Putamen (tissue), 1 donor: ENCODE measurements around the gene DDR2.

Experiments
- DNase-seq: peaks from one replicate; pipeline ENCODE4 v3.0.0-alpha.2; 2016; ENCODE audit warnings: low spot score

The DDR2 gene

GRCh38 chr1:162699366-162699765 is 67.1 kb downstream of the DDR2 start:
- no peak for DNase-seq

- no peak for DNase-seq
Measured at GRCh38 chr1:162700131-162700530, 67.9 kb downstream of the DDR2 start.

- no peak for DNase-seq
Measured at GRCh38 chr1:162701286-162701685, 69.0 kb downstream of the DDR2 start.

- no peak for DNase-seq
Measured at GRCh38 chr1:162702628-162703027, 70.4 kb downstream of the DDR2 start.

- no peak for DNase-seq
Measured at GRCh38 chr1:162703708-162704107, 71.4 kb downstream of the DDR2 start.

- DNase-seq = no peak
Measured at GRCh38 chr1:162704673-162705424, 72.6 kb downstream of the DDR2 start.

- no peak for DNase-seq
Measured at GRCh38 chr1:162706003-162706402, 73.7 kb downstream of the DDR2 start.

- DNase-seq = no peak
Measured at GRCh38 chr1:162706606-162707005, 74.3 kb downstream of the DDR2 start.

- no peak for DNase-seq
Measured at GRCh38 chr1:162708286-162708685, 76.0 kb downstream of the DDR2 start.

- no peak for DNase-seq
Measured at GRCh38 chr1:162709132-162709860, 77.0 kb downstream of the DDR2 start.

GRCh38 chr1:162709870-162710269 is 77.6 kb downstream of the DDR2 start:
- no peak for DNase-seq

GRCh38 chr1:162710345-162710744 is 78.1 kb downstream of the DDR2 start:
- DNase-seq = no peak

- DNase-seq = no peak
Measured at GRCh38 chr1:162710780-162711465, 78.7 kb downstream of the DDR2 start.

- DNase-seq = no peak
Measured at GRCh38 chr1:162712317-162713029, 80.2 kb downstream of the DDR2 start.

- no peak for DNase-seq
Measured at GRCh38 chr1:162716123-162716522, 83.9 kb downstream of the DDR2 start.

- DNase-seq = no peak
Measured at GRCh38 chr1:162716552-162716951, 84.3 kb downstream of the DDR2 start.

GRCh38 chr1:162717548-162718184 is 85.4 kb downstream of the DDR2 start:
- no peak for DNase-seq

- no peak for DNase-seq
Measured at GRCh38 chr1:162719678-162720077, 87.4 kb downstream of the DDR2 start.

- no peak for DNase-seq
Measured at GRCh38 chr1:162720996-162721395, 88.7 kb downstream of the DDR2 start.

GRCh38 chr1:162721471-162721870 is 89.2 kb downstream of the DDR2 start:
- DNase-seq = no peak

- no peak for DNase-seq
Measured at GRCh38 chr1:162722036-162722435, 89.8 kb downstream of the DDR2 start.

- DNase-seq = peak; percentile 4
Measured at GRCh38 chr1:162724583-162725120, 92.4 kb downstream of the DDR2 start.
